SU-DHL-6 (cell line): ENCODE results near the gene EOMES.

Source experiments
- EZH2phosphoT487 ChIP-seq: fragments of 200-600 bp; sonication (generic), shearing (Covaris generic); conservative IDR thresholded peaks from 2 replicates; pipeline ENCODE4 v1.6.1; 2018; ENCODE audit warnings: mild to moderate bottlenecking, antibody characterized with exemption, low read length, moderate library complexity, mixed read lengths
- TF ChIP-seq, protein P1 (sequence below): fragments of 200-600 bp; sonication (generic); IDR thresholded peaks from one replicate; pipeline ENCODE4 v1.5.1; 2017; ENCODE audit warnings: antibody characterized with exemption, mild to moderate bottlenecking, low read length, moderate library complexity; ENCODE audit not compliant: insufficient read depth, poor library complexity, severe bottlenecking

GRCh38 chr3:27728195-27729087 is 6.3 kb upstream of the EOMES start:
- TF ChIP-seq, protein P1, sequence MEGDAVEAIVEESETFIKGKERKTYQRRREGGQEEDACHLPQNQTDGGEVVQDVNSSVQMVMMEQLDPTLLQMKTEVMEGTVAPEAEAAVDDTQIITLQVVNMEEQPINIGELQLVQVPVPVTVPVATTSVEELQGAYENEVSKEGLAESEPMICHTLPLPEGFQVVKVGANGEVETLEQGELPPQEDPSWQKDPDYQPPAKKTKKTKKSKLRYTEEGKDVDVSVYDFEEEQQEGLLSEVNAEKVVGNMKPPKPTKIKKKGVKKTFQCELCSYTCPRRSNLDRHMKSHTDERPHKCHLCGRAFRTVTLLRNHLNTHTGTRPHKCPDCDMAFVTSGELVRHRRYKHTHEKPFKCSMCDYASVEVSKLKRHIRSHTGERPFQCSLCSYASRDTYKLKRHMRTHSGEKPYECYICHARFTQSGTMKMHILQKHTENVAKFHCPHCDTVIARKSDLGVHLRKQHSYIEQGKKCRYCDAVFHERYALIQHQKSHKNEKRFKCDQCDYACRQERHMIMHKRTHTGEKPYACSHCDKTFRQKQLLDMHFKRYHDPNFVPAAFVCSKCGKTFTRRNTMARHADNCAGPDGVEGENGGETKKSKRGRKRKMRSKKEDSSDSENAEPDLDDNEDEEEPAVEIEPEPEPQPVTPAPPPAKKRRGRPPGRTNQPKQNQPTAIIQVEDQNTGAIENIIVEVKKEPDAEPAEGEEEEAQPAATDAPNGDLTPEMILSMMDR, result no peak
- no peak for TF ChIP-seq EZH2phosphoT487
